ENCODE data around the gene CRY1. TPM values are rescaled to one million over a fixed set of nuclear protein-coding genes. Genes with fewer than 3 reads are reported as not detected.

Gene CRY1
- total RNA-seq, 2 experiments from 2014 or later = 70.7 to 77.4 TPM

DNA sequence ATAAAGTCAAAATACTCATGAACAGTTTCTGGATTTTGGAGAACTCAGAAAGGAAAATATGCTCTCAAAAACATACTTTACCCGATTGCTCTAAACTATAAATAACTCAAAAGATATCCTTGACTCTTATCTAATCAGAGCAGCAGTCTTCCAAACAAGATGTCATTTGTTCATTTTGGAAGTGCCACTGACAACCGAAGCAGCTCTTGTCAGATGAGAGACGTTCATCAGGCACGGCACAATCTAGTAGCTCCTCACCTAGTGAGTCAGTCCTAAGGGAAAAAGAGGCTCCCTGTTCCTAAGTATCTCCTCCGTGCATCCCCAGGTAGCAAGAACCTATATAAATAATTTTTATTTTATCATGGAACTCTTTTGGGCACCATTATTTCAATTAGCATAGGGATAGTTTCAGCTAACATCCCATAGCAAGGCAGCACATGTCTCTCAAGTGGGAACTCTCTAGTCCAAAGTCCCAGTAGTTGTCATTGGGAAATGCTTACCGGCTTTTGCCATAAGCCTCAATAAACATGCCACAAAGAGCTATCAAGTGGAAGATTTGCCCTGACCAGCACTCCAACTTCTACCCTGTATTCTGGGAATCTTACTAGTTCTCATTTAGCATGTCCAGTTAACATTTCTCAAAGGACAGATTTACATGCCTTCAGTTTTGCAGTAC, 151.7 kb downstream of the CRY1 start:
- Histone ChIP-seq H3K27ac (ENCODE audit: low read depth in 1 of 2, low read length in 2 of 2) (no peak overlapping the region), H3K9me3 (ENCODE audit: control insufficient read depth in 1 of 2, insufficient read depth in 1 of 2, low read length in 2 of 2) (no peaks in the 10 kb centered on the region), H3K4me3 (ENCODE audit: low read length) (no peak overlapping the region), H3K27me3 (ENCODE audit: control insufficient read depth in 1 of 2, insufficient read depth in 2 of 2, low read length in 2 of 2) (no peaks in the 10 kb centered on the region), H3K4me1 (ENCODE audit: insufficient read depth, low read length) (no peaks in the 10 kb centered on the region), H3K36me3 (ENCODE audit: insufficient read depth, low read length) (no peaks in the 10 kb centered on the region)
- POLR2A ChIA-PET = interaction anchor here (1.3 kb wide), 1 partner anchor 14 kb away, joined by 5 read pairs; the partner anchor contains the start of gene TMEM263
- Mint-ChIP-seq H3K27me3 (no peaks in the 10 kb centered on the region), H3K4me1 (ENCODE audit: low read depth) (no peaks in the 10 kb centered on the region), H3K9me3 (no peaks in the 10 kb centered on the region), H3K36me3 (ENCODE audit: low read depth) (no peaks in the 10 kb centered on the region), H3K4me3 (no peak overlapping the region), H3K27ac (no peak overlapping the region)
- intact Hi-C loops (cut with DNase I, micrococcal nuclease) = no loop called here
- TF ChIP-seq, protein P1, sequence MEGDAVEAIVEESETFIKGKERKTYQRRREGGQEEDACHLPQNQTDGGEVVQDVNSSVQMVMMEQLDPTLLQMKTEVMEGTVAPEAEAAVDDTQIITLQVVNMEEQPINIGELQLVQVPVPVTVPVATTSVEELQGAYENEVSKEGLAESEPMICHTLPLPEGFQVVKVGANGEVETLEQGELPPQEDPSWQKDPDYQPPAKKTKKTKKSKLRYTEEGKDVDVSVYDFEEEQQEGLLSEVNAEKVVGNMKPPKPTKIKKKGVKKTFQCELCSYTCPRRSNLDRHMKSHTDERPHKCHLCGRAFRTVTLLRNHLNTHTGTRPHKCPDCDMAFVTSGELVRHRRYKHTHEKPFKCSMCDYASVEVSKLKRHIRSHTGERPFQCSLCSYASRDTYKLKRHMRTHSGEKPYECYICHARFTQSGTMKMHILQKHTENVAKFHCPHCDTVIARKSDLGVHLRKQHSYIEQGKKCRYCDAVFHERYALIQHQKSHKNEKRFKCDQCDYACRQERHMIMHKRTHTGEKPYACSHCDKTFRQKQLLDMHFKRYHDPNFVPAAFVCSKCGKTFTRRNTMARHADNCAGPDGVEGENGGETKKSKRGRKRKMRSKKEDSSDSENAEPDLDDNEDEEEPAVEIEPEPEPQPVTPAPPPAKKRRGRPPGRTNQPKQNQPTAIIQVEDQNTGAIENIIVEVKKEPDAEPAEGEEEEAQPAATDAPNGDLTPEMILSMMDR (IDR thresholded peaks at IDR 0.05) = no peak
- CTCF ChIA-PET = no interaction called here
- ATAC-seq (ENCODE audit: poor library complexity) (no peak), DNase-seq (no peak)

Other genes with a start within 250 kb of the CRY1 start
- 10 to 100 TPM; 33.2 to 33.4 TPM for gene TMEM263, start 137.6 kb downstream of the CRY1 start, total RNA-seq
- 1 to 10 TPM; 6.1 to 7.6 TPM for gene MTERF2, start 106.4 kb downstream of the CRY1 start, total RNA-seq

Data from CD4-positive, alpha-beta T cell (primary cell).